ENCODE results near the gene FHOD1. TPM values are rescaled to one million over a fixed set of nuclear protein-coding genes. Genes with fewer than 3 reads are reported as not detected.

The FHOD1 gene
- polyA plus RNA-seq, 1 of the 3 experiments (the other 2 are of a cell fraction), result 70.9 TPM

- no peak for DNase-seq
- peaks cover 37% of the 10 kb centered on the region for H3K79me2 ChIP-seq (ENCODE audit: insufficient read depth)
- H2AFZ ChIP-seq (ENCODE audit: low read depth), result peak overlapping the region; percentile 85
- no peaks in the 10 kb centered on the region for H3K9me2 ChIP-seq
- peaks cover 43 to 48% of the 10 kb centered on the region in 2 experiments for H3K4me1 ChIP-seq (ENCODE audit: control insufficient read depth in 1 of 2, insufficient read depth in 2 of 2, low read depth in 1 of 2, low read length in 1 of 2)
- H3K36me3 ChIP-seq (replicated peaks in 1 of 2; ENCODE audit: control insufficient read depth in 1 of 2, insufficient read depth in 2 of 2, low read length in 1 of 2), result no peaks in the 10 kb centered on the region
- ChIA-PET CTCF (interaction anchor here (0.9 to 4.5 kb wide), 12 partner anchors 10 to 93 kb away, joined by 3 to 21 read pairs (median 4); partner anchors contain the start of gene TMEM208), POLR2A (interaction anchor here (0.6 to 4.0 kb wide), 4 partner anchors 21 to 406 kb away, joined by 3 to 14 read pairs (median 4); partner anchors contain the start of gene TMEM208)
- WGBS (ENCODE audit: low lambda C conversion rate), result 11% methylated on average over 7 of the region's 7 CpGs
- H3K27me3 ChIP-seq (ENCODE audit: insufficient read depth), result no peaks in the 10 kb centered on the region
- H3K9me3 ChIP-seq, result no peaks in the 10 kb centered on the region
- peak overlapping the region; percentile 92 to 95 for H3K4me3 ChIP-seq (ENCODE audit: low read depth in 2 of 2, low read length in 1 of 2)
- no peaks in the 10 kb centered on the region for H4K20me1 ChIP-seq (ENCODE audit: insufficient read depth)
- H3F3A ChIP-seq (replicated peaks; ENCODE audit: insufficient read depth), result peaks cover 39% of the 10 kb centered on the region
- H3K27ac ChIP-seq (ENCODE audit: low read depth in 2 of 2, low read length in 1 of 2), result peak overlapping the region; percentile 46 to 69; a peak in 3 of 4 replicates
- H3K9ac ChIP-seq, result peak overlapping the region; percentile 88
- TF ChIP-seq TEAD4 (IDR thresholded peaks at IDR 0.05; ENCODE audit: borderline replicate concordance, insufficient read depth), result no peak
- 0 out of 2 replicates have a peak, but pooled peaks have one; percentile 14 for TF ChIP-seq MXI1 (IDR thresholded peaks at IDR 0.05; ENCODE audit: low read depth, low read length)
- no peak for TF ChIP-seq EP300 (IDR thresholded peaks at IDR 0.05; ENCODE audit: borderline replicate concordance in 1 of 2, low read depth in 1 of 2, low read length in 1 of 2)
- no peak for TF ChIP-seq ELF1 (IDR thresholded peaks at IDR 0.05)
- no peak for TF ChIP-seq YY1 (IDR thresholded peaks at IDR 0.05; ENCODE audit: low read depth)
- no peak for TF ChIP-seq FOXJ3 (CRISPR knock-in tag; IDR thresholded peaks at IDR 0.05)
- TF ChIP-seq MAX (IDR thresholded peaks at IDR 0.05; ENCODE audit: low read depth), result peak; percentile 41; the same call in 1 of the 2 replicates
- no peak for TF ChIP-seq EZH2phosphoT487 (IDR thresholded peaks at IDR 0.05; ENCODE audit: borderline replicate concordance, low read depth)
- no peak for TF ChIP-seq USF1 (IDR thresholded peaks at IDR 0.05; ENCODE audit: borderline replicate concordance, low read depth)
- TF ChIP-seq TCF12 (IDR thresholded peaks at IDR 0.05), result no peak
- TF ChIP-seq GATA2 (CRISPR knock-in tag; IDR thresholded peaks at IDR 0.05), result no peak
- no peak for TF ChIP-seq FOSL2 (IDR thresholded peaks at IDR 0.05; ENCODE audit: borderline replicate concordance, low read depth)
- no peak for TF ChIP-seq RFX5 (IDR thresholded peaks at IDR 0.05; ENCODE audit: low read length)
- TF ChIP-seq CHD2 (IDR thresholded peaks at IDR 0.05; ENCODE audit: low read length, partially characterized antibody), result no peak
- no peak for TF ChIP-seq FOXM1 (IDR thresholded peaks at IDR 0.05; ENCODE audit: low read depth)
- no peak for TF ChIP-seq ZBTB33 (IDR thresholded peaks at IDR 0.05; ENCODE audit: borderline replicate concordance, low read depth)
- TF ChIP-seq RXRA (IDR thresholded peaks at IDR 0.05; ENCODE audit: borderline replicate concordance, low read depth), result no peak
- no peak for TF ChIP-seq REST (IDR thresholded peaks at IDR 0.05; ENCODE audit: low read depth, low read length)
- TF ChIP-seq POLR2AphosphoS5 (IDR thresholded peaks at IDR 0.05; ENCODE audit: low read depth, low read length), result no peak
- 0 out of 2 replicates have a peak, but pooled peaks have one; percentile 3 for TF ChIP-seq SIN3A (IDR thresholded peaks at IDR 0.05; ENCODE audit: borderline replicate concordance, low read depth, low read length)
- no peak for TF ChIP-seq USF2 (IDR thresholded peaks at IDR 0.05; ENCODE audit: borderline replicate concordance, low read depth, low read length)
- peak overlapping the region; percentile 98 for H3K4me2 ChIP-seq
These were observed 756 bp upstream of the FHOD1 start for GRCh38 chr16:67248073-67248400.
